Measurements from ENCODE around the gene UQCR11.

DNA sequence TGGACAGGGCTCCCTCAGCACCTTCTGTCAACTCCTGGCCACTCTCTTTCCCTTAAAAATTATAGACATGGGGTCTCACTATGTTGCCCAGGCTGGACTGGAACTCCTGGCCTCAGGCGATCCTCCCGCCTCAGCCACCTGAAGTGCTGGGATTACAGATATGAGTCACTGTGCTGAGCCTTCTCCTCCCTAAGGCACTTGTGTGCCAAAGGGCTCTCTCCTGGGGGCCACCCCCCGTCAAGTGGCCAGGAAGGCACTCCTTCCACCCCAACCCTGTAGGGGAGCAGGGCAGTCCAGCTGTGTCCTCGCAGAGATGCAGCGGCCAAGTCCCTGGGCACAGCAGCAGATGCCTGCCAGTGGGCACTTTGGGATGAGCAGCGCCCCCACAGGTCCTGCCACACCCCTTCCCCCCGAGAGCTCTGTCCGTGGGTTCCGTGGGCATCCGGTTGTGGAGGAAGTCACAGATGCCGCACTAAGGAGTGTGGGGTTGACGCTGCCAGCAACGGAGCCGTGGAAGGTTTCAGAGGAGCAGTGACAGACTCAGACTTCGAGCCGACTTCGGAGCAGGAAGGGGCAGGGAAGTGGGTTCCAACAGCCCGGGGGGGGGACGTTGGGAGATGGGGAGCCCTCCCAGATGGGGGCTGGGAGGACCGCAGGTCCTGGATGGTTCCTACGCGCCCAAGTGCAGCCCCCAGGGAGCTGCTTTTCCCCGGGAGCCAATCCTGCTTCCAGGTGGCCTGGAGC, 3.3 kb upstream of the UQCR11 start:
- TF ChIP-seq, protein P1, sequence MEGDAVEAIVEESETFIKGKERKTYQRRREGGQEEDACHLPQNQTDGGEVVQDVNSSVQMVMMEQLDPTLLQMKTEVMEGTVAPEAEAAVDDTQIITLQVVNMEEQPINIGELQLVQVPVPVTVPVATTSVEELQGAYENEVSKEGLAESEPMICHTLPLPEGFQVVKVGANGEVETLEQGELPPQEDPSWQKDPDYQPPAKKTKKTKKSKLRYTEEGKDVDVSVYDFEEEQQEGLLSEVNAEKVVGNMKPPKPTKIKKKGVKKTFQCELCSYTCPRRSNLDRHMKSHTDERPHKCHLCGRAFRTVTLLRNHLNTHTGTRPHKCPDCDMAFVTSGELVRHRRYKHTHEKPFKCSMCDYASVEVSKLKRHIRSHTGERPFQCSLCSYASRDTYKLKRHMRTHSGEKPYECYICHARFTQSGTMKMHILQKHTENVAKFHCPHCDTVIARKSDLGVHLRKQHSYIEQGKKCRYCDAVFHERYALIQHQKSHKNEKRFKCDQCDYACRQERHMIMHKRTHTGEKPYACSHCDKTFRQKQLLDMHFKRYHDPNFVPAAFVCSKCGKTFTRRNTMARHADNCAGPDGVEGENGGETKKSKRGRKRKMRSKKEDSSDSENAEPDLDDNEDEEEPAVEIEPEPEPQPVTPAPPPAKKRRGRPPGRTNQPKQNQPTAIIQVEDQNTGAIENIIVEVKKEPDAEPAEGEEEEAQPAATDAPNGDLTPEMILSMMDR (IDR thresholded peaks at IDR 0.05), result no peak
- no peak for TF ChIP-seq POLR2A (IDR thresholded peaks at IDR 0.05)

All from testis (tissue), 2 donors.